Ovary (tissue), 9 donors: ENCODE measurements around the gene ZDHHC1. TPM values are rescaled to one million over a fixed set of nuclear protein-coding genes. Genes with fewer than 3 reads are reported as not detected.

Experiments used
- DNase-seq, 5 donors: peaks; one replicate each; pipeline ENCODE4 v3.0.0-alpha.2; 2019 to 2020
- H3K27ac ChIP-seq, 2 donors: fragments of 200-600 bp; one replicate each; pipeline versions ENCODE4 v1.5.1 to v1.8.0; 2019 to 2022
- H3K27me3 ChIP-seq: fragments of 200-600 bp; one replicate; pipeline ENCODE4 v1.8.0; 2022
- H3K36me3 ChIP-seq: fragments of 200-600 bp; sonication (generic); one replicate; pipeline ENCODE4 v1.5.1; 2019
- H3K4me1 ChIP-seq: one replicate; pipeline ENCODE4 v1.8.1; 2013; ENCODE audit warnings: mild to moderate bottlenecking, moderate library complexity; ENCODE audit not compliant: insufficient read depth
- H3K4me3 ChIP-seq: fragments of 200-600 bp; sonication (generic); one replicate; pipeline ENCODE4 v1.5.1; 2017
- H3K9me3 ChIP-seq, 2 donors: fragments of 200-600 bp in 1 of 2; sonication (generic) in 1 of 2; one replicate each; pipeline versions ENCODE4 v1.5.1 to v1.8.1; 2013 to 2019; ENCODE audit warnings: mild to moderate bottlenecking in 1 of 2, moderate library complexity in 1 of 2
- CTCF ChIP-seq, 3 donors: fragments of 450-650 bp in 2 of 3; fragments of 200-600 bp in 1 of 3; IDR thresholded peaks; one replicate each; pipeline versions ENCODE4 v1.5.1 to v1.8.0; 2016 to 2022; ENCODE audit warnings: antibody characterized with exemption in 3 of 3, mild to moderate bottlenecking in 1 of 3
- EP300 ChIP-seq: sonication (generic); formaldehyde crosslinking; IDR thresholded peaks from one replicate; pipeline ENCODE4 v1.6.1; 2017; ENCODE audit warnings: antibody characterized with exemption
- POLR2A ChIP-seq: fragments of 450-650 bp; IDR thresholded peaks from one replicate; pipeline ENCODE4 v1.6.1; 2017; ENCODE audit warnings: antibody characterized with exemption, mild to moderate bottlenecking, moderate library complexity
- WGBS, 3 donors: extraction: QIAGEN DNeasy Blood & Tissue Kit in 1 of 3; methylation state at CpG; one replicate each; pipeline versions ENCODE4 v1.1.5 to v1.1.7; 2013 to 2017; 5-methylcytosine and 5-hydroxymethylcytosine counted together
- intact Hi-C, 4 donors: fragments of 100-400 bp; cut with DNase I; formaldehyde crosslinking; loops; one replicate each; pipeline versions ENCODE4 v1.11.0 to v1.15.1; 2022 to 2023
- polyA plus RNA-seq, 2 donors: library from polyadenylated mRNA; stranded (reverse); fragments of 200-250 nt in 1 of 2; fragments of 350-450 nt in 1 of 2; fragmentation: Illumina TruSeq in 1 of 2; extraction: RNeasy Lipid Tissue Mini Kit (QIAGEN cat#74804) in 1 of 2; gene quantifications; one replicate each; pipeline ENCODE4 v1.2.3, GENCODE V29; 2013 to 2014
- total RNA-seq, 7 donors: library from RNA; depleted of rRNA in 2 of 7; stranded (reverse); fragments of >200 nt in 2 of 7; fragmentation: NEBNext Ultra II Directional in 3 of 7; extraction: Animal tissue kit (Norgen Biotek cat#: 25700) in 3 of 7; gene quantifications; one replicate each; pipeline versions ENCODE4 v1.1.0 to v1.2.4, GENCODE V29; 2016 to 2023
- donor health status: DM: no; HTN: no; CAD: no; lungs with moderate emphysema.
- donor health status: DM: no; HTN: no; CAD: no.
- donor health status: Bipolar disorder and iron deficiency.
- donor health status: DM: yes; HTN: yes; CAD: no.
- donor health status: DM: no; HTN: no; CAD: no.
- donor health status: DM: yes; HTN: yes; CAD: no.

The ZDHHC1 gene
- total and polyA plus RNA-seq, 9 donors = 1.4 to 45.5 (median 21.9) TPM

GRCh38 chr16:67395105-67395457 is 21.2 kb downstream of the ZDHHC1 start:
- Histone ChIP-seq H3K4me1 (peaks cover 14% of the 10 kb centered on the region), H3K4me3 (no peak overlapping the region), H3K27ac (no peak overlapping the region), H3K27me3 (no peaks in the 10 kb centered on the region), H3K36me3 (no peaks in the 10 kb centered on the region), H3K9me3 (no peaks in the 10 kb centered on the region)
- intact Hi-C loops = loop anchor here in 2 of 4 donors (5.0 to 10.0 kb wide), 3 partner anchors 110 to 430 kb away; partner anchors contain the start of genes CES3 (in 1 of the 2) and PLEKHG4 (in 1 of the 2)
- peak in 2 of 5 donors; percentile 28 to 34 for DNase-seq
- TF ChIP-seq EP300 (no peak), POLR2A (no peak), CTCF (IDR thresholded peaks at IDR 0.05) (no peak)
- WGBS, 3 donors = 80 to 87% (median 85%) methylated on average over 10 of the region's 10 CpGs

- intact Hi-C loops = loop anchor here in 2 of 4 donors (5.0 to 10.0 kb wide), 3 partner anchors 110 to 430 kb away; partner anchors contain the start of genes CES3 (in 1 of the 2) and PLEKHG4 (in 1 of the 2)
Observed at GRCh38 chr16:67394155-67395104, 21.8 kb downstream of the ZDHHC1 start.

GRCh38 chr16:67393788-67394154 is 22.5 kb downstream of the ZDHHC1 start:
- WGBS, 3 donors = 5 to 8% (median 6%) methylated on average over 20 of the region's 20 CpGs

More at GRCh38 chr16:67394155-67395104, 21.8 kb downstream of the ZDHHC1 start:
- H3K27ac ChIP-seq = no peak overlapping the region
- TF ChIP-seq POLR2A (no peak), EP300 (no peak)
- no peaks in the 10 kb centered on the region for H3K36me3 ChIP-seq
- H3K4me1 ChIP-seq = peaks cover 14% of the 10 kb centered on the region
- no peaks in the 10 kb centered on the region for H3K9me3 ChIP-seq
- H3K4me3 ChIP-seq = peak overlapping the region; percentile 32
- 23 to 28% (median 26%) methylated on average over 67 to 88 of the region's 88 CpGs for WGBS, 3 donors
- DNase-seq = peak in 4 of 5 donors; percentile 39 to 66 (median 46)
- H3K27me3 ChIP-seq = no peaks in the 10 kb centered on the region

GRCh38 chr16:67393111-67393787 is 23.0 kb downstream of the ZDHHC1 start, which contains the start of gene TPPP3:
Gene TPPP3 (minus strand): TSS chr16:67393498. CDS start chr16:67391111, 2,387 bp downstream.
- no peaks in the 10 kb centered on the region for H3K36me3 ChIP-seq
- H3K9me3 ChIP-seq = no peaks in the 10 kb centered on the region
- peaks cover 10% of the 10 kb centered on the region for H3K4me1 ChIP-seq
- DNase-seq = peak; percentile 85 to 94 (median 93)
- intact Hi-C loops = loop anchor here in 2 of 4 donors (10.0 kb wide), 2 partner anchors 108 to 428 kb away; partner anchors contain the start of gene CES3 (in 1 of the 2)
- no peaks in the 10 kb centered on the region for H3K27me3 ChIP-seq
- whole genome bisulfite sequencing, 3 donors = 1 to 2% (median 1%) methylated on average over 27 to 56 of the region's 56 CpGs
- H3K4me3 ChIP-seq = peak within 1 kb of the TSS; percentile 32
- H3K27ac ChIP-seq = no peak within 1 kb of the TSS
- TF ChIP-seq EP300 = no peak
- peak; percentile 33 for TF ChIP-seq POLR2A
- peak; percentile 58 to 79 (median 62) for TF ChIP-seq CTCF (IDR thresholded peaks at IDR 0.05)

More at GRCh38 chr16:67393788-67394154, 22.5 kb downstream of the ZDHHC1 start:
- TF ChIP-seq EP300 (no peak), POLR2A (no peak), CTCF (IDR thresholded peaks at IDR 0.05) (no peak)
- peak overlapping the region; percentile 32 for H3K4me3 ChIP-seq
- no peaks in the 10 kb centered on the region for H3K27me3 ChIP-seq
- no peaks in the 10 kb centered on the region for H3K36me3 ChIP-seq
- H3K9me3 ChIP-seq = no peaks in the 10 kb centered on the region
- H3K4me1 ChIP-seq = peaks cover 10% of the 10 kb centered on the region
- no peak overlapping the region for H3K27ac ChIP-seq
- DNase-seq = peak in 1 of 5 donors; percentile 56
- intact Hi-C loops = loop anchor here in 2 of 4 donors (10.0 kb wide), 2 partner anchors 109 to 429 kb away; partner anchors contain the start of gene CES3 (in 1 of the 2)
